Skeletal muscle cell (primary cell): Measurements from ENCODE around the gene WIPF2.

Experiments used
- DNase-seq: peaks from one replicate; pipeline ENCODE4 v3.0.0-alpha.2; 2010; ENCODE audit warnings: low read depth
- H3K4me3 ChIP-seq: 2 replicates; pipeline ENCODE4 v1.5.1; 2011; ENCODE audit warnings: low read depth, mild to moderate bottlenecking, control low read depth, low read length, moderate library complexity

The WIPF2 gene

DNA sequence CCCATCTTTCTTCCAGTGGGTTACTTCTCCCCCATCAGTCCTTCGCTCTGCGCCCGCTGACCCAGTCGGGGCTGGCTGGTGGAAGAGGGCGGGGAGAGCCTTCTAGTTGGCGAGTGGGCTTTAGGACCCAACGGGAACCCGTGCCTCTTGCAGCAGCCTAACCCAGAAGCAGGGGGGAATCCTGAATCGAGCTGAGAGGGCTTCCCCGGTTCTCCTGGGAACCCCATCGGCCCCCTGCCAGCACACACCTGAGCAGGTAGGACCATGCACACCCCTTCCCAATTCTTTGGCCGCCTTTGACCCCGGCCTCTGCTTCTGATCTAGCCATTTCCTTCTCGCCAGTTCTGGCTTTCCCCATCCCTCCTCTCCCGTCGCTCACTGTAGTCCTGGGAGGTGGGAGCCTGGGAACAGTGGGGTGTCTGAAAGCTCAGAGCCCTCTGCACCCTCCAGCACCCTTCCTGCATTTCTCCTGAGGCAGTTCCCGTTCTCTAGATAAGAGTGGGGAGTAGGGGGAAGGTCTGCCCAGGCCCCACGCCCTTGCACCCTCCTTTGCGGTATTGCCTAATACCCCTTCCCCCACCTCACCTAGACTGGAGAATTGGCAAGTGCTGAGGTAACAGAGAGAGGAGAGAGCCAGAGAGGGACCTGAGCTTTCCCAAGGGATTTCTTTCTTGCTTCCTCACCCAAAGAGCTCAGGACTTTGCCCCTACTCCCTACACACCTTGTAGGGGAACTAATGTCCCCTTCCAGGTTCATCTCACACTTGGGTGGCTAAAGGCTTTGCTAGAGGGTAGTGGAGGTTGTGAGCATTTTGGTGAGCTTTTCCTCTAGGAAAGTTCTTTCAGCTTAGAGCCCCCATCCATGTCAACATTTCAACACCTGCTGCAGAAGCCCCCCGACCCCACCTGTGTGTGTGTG lies 90.2 kb downstream of the WIPF2 start, which contains the start of gene RARA:
Gene RARA, plus strand, starts transcription at position 150 of the 918 bp plus-strand sequence. CDS start 22,039 bp downstream, outside the sequence.
- peak within 1 kb of the TSS; percentile 48 for H3K4me3 ChIP-seq
- no peak for DNase-seq

DNA sequence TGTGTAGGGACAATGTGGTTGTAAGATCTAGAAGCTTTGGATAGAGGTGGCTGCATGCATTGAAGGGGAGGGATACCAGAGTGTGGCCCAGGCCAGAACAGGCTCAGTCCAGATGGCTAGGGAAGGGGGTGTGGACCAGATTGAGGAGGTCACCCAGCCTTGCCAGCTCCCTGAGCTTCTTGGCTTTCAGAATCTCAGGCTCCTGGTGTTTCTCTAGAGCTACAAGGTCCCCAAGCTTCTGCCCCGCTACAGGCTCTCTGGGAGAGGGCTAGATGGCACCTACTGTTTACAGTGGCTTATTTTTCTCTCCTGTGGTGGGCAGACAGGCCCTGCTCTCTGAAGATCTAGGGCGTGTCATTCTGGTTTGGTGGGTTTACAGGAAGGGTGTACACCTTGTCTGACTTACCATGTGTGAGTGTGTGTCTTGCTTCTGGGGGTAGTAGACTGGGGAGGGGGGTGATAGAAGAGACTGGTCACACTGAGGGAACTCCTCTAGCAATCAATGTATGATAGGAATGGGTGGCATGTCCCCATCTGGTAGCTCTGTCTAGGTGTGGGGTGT lies 90.9 kb downstream of the WIPF2 start:
- DNase-seq = no peak
- H3K4me3 ChIP-seq = peak overlapping the region; percentile 48

GRCh38 chr17:40310882-40311391 lies 91.8 kb downstream of the WIPF2 start:
- DNase-seq = no peak
- no peak overlapping the region for H3K4me3 ChIP-seq

- no peak for DNase-seq
- H3K4me3 ChIP-seq = no peak overlapping the region
Observed at GRCh38 chr17:40311575-40311974, 92.5 kb downstream of the WIPF2 start.

DNA sequence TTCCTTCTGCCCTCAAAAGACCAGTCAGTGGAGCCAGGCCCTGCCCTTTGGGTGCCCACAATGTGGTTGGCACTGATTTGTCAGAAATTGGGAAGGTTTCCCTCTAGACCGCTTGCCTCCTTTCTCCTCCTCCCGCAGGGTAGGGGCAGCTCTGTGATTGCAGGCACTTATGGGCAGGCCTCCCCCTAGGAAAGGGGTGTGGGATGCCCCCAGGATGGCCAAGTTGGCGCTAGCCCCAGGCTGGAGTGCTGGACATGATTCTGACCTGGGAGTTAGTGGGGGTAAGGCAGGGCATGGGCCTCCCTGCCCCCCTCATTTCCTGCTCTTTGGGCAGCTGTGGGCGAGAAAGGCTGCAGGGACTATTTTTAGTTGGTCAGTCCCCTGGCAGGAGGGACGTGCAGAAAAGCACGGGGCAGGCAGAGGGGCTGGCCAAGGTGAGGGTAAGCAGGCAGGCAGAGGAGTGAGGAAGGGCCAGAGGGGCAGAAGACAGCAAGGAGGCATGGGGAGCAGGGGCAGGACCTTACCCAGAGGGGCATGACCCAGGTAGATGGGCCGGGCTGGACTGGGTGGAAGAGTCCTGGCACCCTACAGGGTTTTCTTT lies 93.1 kb downstream of the WIPF2 start:
- H3K4me3 ChIP-seq = no peak overlapping the region
- DNase-seq = no peak

- H3K4me3 ChIP-seq = no peak overlapping the region
- DNase-seq = no peak
Observed at GRCh38 chr17:40312893-40313667, 94.0 kb downstream of the WIPF2 start.

DNA sequence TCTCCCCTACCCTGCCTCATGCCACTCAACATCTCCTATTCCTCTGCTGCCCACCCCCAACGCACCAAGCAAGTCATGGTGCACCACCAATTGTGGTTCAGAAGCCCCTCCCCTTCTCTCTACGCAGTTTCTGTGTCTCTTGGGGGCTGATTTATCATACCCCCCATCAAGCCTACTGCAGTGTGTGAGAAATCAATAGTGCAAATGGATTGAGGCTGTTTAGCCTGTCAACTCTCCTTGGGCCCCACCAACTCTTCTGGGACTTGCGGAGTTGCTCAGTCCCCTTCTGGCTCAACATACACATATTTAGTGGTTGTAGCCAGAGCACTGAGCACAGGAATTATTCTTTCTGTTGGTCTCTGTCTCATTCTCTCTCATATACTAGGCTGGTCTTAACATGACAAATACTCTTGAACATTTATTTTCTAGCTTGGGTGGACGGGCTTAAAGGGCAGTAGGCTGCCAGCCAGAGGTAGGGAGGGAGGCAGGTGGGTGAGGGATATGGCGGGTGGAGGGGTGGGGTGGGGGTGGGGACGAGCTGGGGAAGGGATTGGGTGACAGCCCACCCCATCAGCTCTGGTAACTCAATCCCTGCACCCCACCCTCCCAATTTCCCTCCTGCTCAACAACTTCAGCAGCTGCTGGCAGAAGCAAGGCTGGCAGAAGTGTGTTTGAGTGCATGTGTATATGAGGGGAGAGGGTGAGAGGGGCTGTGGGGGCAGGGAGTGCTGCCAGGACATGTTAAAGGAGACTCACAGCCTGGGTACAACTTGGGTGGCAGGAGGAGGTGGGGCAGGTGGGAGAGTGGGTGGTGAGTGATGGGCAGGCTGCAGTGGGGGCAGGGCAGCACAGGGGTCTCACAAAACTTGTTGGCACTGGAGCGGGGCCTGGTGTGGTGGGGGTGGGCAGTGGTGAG lies 94.8 kb downstream of the WIPF2 start:
- peak; percentile 67 for DNase-seq
- no peak overlapping the region for H3K4me3 ChIP-seq

- no peak overlapping the region for H3K4me3 ChIP-seq
- peak; percentile 64 for DNase-seq
Observed at GRCh38 chr17:40314584-40314956, 95.5 kb downstream of the WIPF2 start.

GRCh38 chr17:40315206-40315605 lies 96.1 kb downstream of the WIPF2 start:
- no peak for DNase-seq
- no peak overlapping the region for H3K4me3 ChIP-seq

- no peak for DNase-seq
- H3K4me3 ChIP-seq = no peak overlapping the region
Observed at GRCh38 chr17:40315678-40316570, 96.8 kb downstream of the WIPF2 start.

DNA sequence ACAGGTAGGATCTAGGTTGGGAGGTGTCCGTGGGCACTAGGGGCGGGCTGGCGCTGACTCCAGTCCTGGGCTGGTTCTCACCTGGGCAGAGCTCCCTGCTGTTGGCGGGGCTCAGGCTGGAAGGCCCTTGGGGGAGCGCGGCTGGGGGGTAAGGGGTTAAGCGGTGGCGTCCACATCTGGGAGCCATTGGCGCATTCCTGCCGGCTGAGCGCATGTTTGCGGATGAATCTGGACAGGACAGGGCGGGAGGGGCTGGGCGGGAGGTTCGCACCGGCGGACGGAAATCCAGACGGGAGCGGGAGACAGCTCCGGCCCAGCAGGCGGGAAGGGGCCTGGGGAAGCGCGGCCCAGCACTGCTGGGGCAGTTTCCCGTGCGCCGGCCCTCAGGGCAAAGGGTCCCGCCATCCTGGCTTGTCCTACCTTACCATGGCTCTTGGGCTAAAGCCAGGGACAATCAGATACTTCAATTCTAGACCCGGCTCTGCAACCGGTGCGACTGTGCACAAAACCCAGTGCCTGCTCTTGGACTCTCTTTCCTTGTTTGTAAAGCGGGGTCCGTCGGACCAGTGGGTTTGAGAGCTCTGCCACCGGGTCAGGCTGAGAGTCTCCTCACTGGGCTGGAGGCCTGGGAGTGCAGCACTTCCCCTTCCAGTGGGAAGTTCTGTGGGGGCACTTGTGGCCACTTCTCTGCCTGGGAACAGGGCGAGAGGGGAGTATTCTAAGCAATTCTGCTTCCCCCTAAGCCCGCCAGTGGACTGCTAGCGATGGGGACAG lies 97.7 kb downstream of the WIPF2 start:
- peak overlapping the region; percentile 21 for H3K4me3 ChIP-seq

DNA sequence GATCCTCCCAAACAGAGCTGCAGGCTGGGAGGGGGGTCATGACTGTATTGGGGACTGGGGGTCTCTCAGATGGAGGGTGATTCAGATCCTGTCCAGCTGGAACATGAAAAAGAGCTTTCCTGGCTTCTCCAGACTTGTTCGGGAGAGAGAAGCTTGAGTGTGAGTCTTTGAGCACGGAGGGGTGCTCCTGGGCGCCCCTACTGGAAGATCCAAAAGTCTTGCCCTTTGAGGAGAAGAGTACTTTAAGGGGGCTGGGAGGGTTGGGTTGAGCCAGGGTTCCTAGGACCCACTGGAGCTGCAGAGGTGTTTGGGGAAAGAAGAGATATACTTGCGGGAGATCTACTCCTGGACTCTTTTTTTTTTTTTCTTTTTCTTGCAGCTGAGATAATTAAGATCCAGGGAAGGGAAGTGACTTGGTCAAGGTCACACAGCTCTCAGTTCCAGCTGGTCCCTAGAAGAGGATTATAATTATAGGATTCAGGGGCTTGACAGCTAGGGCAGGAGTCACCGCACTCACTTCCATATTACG lies 98.3 kb downstream of the WIPF2 start:
- no peak for DNase-seq
- peak overlapping the region; percentile 96 for H3K4me3 ChIP-seq

More for the DNA sequence above, 97.7 kb downstream of the WIPF2 start:
- DNase-seq = peak; percentile 60

GRCh38 chr17:40317880-40318829 lies 99.1 kb downstream of the WIPF2 start:
- DNase-seq = peak; percentile 92
- H3K4me3 ChIP-seq = peak overlapping the region; percentile 96

DNA sequence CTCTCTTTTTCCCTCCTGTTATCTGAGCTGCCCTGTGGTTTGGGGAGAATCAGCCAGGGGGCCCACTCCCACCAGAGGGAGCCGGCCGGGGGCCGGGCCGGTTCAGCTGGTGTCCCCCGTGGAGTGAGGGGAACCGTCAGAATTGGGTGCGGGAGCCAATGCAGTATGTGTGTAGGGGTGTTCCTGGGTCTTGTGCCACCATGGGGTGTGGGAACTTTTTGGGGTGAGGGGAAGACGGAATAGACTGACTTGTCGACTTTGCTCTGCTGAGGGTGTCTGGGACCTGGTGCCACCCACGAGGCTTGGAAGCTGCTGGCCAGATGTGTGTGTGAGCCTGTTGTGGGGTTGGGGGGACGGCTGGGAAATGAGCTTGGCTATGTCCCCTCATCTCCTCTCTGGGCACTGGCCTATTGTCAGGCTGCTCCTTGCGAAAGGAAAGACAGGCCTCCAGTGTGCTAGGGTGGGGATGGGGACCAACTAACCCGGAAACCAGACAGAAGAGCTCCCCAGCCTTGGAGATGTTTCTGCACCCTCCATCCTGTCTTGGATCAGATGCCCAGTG lies 99.8 kb downstream of the WIPF2 start:
- no peak for DNase-seq
- H3K4me3 ChIP-seq = peak overlapping the region; percentile 96
